ENCODE data around the gene CBY1.

The CBY1 gene

DNA sequence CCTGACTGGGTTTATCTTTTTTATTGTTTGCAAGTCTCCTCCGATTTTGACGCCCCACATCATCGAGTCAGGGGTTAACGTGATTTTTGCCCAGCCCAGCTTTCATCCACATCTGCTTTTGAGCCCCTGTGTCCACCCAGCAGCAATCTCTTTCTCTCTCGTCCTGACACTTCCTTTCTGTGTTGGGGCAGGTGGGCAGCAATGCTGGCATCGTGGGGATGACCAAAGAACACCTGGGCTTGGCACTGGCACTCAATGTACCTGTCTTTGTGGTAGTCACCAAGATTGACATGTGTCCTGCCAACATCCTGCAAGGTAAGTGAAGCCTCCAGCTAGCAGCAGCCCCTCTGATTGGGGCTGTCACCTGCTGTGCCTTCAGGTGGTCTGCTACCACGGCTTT is 65.1 kb downstream of the CBY1 start:
- H3K4me3 ChIP-seq (ENCODE audit: low read length): no peak overlapping the region
- H3K27me3 ChIP-seq (ENCODE audit: control insufficient read depth, insufficient read depth, low read length): no peaks in the 10 kb centered on the region
- no peaks in the 10 kb centered on the region for H3K4me1 ChIP-seq (ENCODE audit: control insufficient read depth, insufficient read depth, low read length)
- H3K36me3 ChIP-seq (ENCODE audit: control insufficient read depth, insufficient read depth, low read length): peaks cover 49% of the 10 kb centered on the region
- no peak overlapping the region for H3K9ac ChIP-seq (ENCODE audit: low read length)
- no peak overlapping the region for H3K27ac ChIP-seq (ENCODE audit: low read depth, low read length)
